HG03039 (cell line): ENCODE data around the gene TK2.
A peak's percentile ranks its signal among the peaks of the same experiment; 100 is the strongest.

ENCODE experiments used
- ATAC-seq: cut with Tn5 transposase; IDR thresholded peaks from one replicate; pipeline ENCODE4 v1.9.1; 2021; ENCODE audit warnings: mild to moderate bottlenecking, moderate library complexity; ENCODE audit not compliant: unreplicated experiment

The TK2 gene

GRCh38 chr16:66486199-66486772, 63.6 kb downstream of the TK2 start:
- no peak for ATAC-seq

- no peak for ATAC-seq
Measured at GRCh38 chr16:66485376-66485775, 64.5 kb downstream of the TK2 start.

- ATAC-seq, result no peak
Measured at GRCh38 chr16:66484453-66485213, 65.3 kb downstream of the TK2 start.

GRCh38 chr16:66483689-66484452, 66.1 kb downstream of the TK2 start:
- no peak for ATAC-seq

- no peak for ATAC-seq
Measured at GRCh38 chr16:66481943-66482390, 68.0 kb downstream of the TK2 start.

GRCh38 chr16:66481081-66481942, 68.6 kb downstream of the TK2 start:
- ATAC-seq, result no peak

GRCh38 chr16:66480265-66481080, 69.4 kb downstream of the TK2 start:
- ATAC-seq, result no peak

GRCh38 chr16:66479661-66480264, 70.2 kb downstream of the TK2 start:
- ATAC-seq, result no peak

GRCh38 chr16:66478733-66479511, 71.0 kb downstream of the TK2 start:
- ATAC-seq, result peak; percentile 55

GRCh38 chr16:66477028-66477515, 72.8 kb downstream of the TK2 start:
- ATAC-seq, result no peak

GRCh38 chr16:66476328-66477027, 73.4 kb downstream of the TK2 start:
- ATAC-seq, result no peak

GRCh38 chr16:66475232-66475631, 74.7 kb downstream of the TK2 start:
- no peak for ATAC-seq

GRCh38 chr16:66474750-66475199, 75.1 kb downstream of the TK2 start:
- peak; percentile 69 for ATAC-seq

- ATAC-seq, result no peak
Measured at GRCh38 chr16:66473654-66474519, 76.0 kb downstream of the TK2 start.

- no peak for ATAC-seq
Measured at GRCh38 chr16:66473051-66473571, 76.8 kb downstream of the TK2 start.

- ATAC-seq, result no peak
Measured at GRCh38 chr16:66471716-66472393, 78.1 kb downstream of the TK2 start.
